Measurements from ENCODE around the gene ZNF561. TPM values are rescaled to one million over a fixed set of nuclear protein-coding genes. Genes with fewer than 3 reads are reported as not detected.
A peak's percentile ranks its signal among the peaks of the same experiment; 100 is the strongest.
"Not testable (repeated sequence)": the region's sequence is repeated elsewhere in the genome, so short reads cannot be mapped to it uniquely, and the experiment has no call there.

The ZNF561 gene
- 10 to 100 TPM; 36.7 to 47.2 (median 41.2) TPM for total RNA-seq
- total RNA-seq (2013) = 63.9 TPM
- 18.2 to 61.8 (median 39.0) reads per million in 29 experiments for total RNA-seq

- H3K36me3 Mint-ChIP-seq = peaks cover 25% of the 10 kb centered on the region
- H3K4me3 Mint-ChIP-seq = peak within 1 kb of the TSS; percentile 97 to 100 (median 97)
- H3K27me3 Mint-ChIP-seq = peaks cover 0 to 3% of the 10 kb centered on the region in 2 donors
- Histone ChIP-seq H3K9me3 (no peaks in the 10 kb centered on the region), H3K36me3 (ENCODE audit: control insufficient read depth in 2 of 2, extremely low read depth in 1 of 2, insufficient read depth in 1 of 2, low read length in 1 of 2) (peaks cover 0 to 28% of the 10 kb centered on the region in 2 donors), H3K27me3 (replicated peaks in 1 of 2; ENCODE audit: control insufficient read depth in 2 of 2, extremely low read depth in 1 of 2, insufficient read depth in 2 of 2, low read length in 1 of 2) (no peaks in the 10 kb centered on the region), H3K4me3 (ENCODE audit: control insufficient read depth in 1 of 2, extremely low read depth in 1 of 2, low read length in 1 of 2) (peak within 1 kb of the TSS; percentile 88 to 92), H3K4me1 (ENCODE audit: control insufficient read depth in 1 of 2, extremely low read depth in 1 of 2, insufficient read depth in 2 of 2, low read length in 2 of 2) (peaks cover 16 to 19% of the 10 kb centered on the region in 2 experiments), H3K27ac (ENCODE audit: low read length) (peak within 1 kb of the TSS; percentile 94)
- H3K27ac Mint-ChIP-seq = peak within 1 kb of the TSS; percentile 99 to 100
- POLR2A ChIA-PET = no interaction called here
- peaks cover 24 to 32% (median 29%) of the 10 kb centered on the region in 3 donors for H3K4me1 Mint-ChIP-seq
- DNase-seq = peak; percentile 77 to 96 (median 86)
- CTCF ChIA-PET = interaction anchor here in 1 of 2 donors (0.7 kb wide), 1 partner anchor 483 kb away, joined by 3 read pairs; no protein-coding TSS in a partner anchor
- under 1% methylated on average over 30 of the region's 33 CpGs for WGBS (ENCODE audit: insufficient coverage)
- peak; percentile 90 to 95 (median 94) for ATAC-seq (replicated peaks in 1 of 4)
- peaks cover 0 to 5% (median 4%) of the 10 kb centered on the region in 3 donors for H3K9me3 Mint-ChIP-seq
Observed at GRCh38 chr19:9621156-9622037, at the start of gene ZNF561. ZNF561 (minus strand) TSS chr19:9621232; CDS start chr19:9619456, 1,776 bp downstream.

- Mint-ChIP-seq H3K9me3 (peaks cover 24 to 42% (median 39%) of the 10 kb centered on the region in 3 donors), H3K27me3 (no peaks in the 10 kb centered on the region), H3K27ac (no peak overlapping the region), H3K4me3 (no peak overlapping the region), H3K4me1 (peaks cover 35 to 57% (median 50%) of the 10 kb centered on the region in 3 donors), H3K36me3 (peaks cover 66% of the 10 kb centered on the region)
- DNase-seq (no peak), ATAC-seq (replicated peaks in 1 of 4) (no peak)
- no CpG with 5 or more reads among the region's 2 CpGs for WGBS (ENCODE audit: insufficient coverage)
- CTCF ChIA-PET = no interaction called here
- POLR2A ChIA-PET = no interaction called here
- H3K4me1 ChIP-seq (ENCODE audit: control insufficient read depth in 1 of 2, extremely low read depth in 1 of 2, insufficient read depth in 2 of 2, low read length in 2 of 2) = no peaks in the 10 kb centered on the region
- no peak overlapping the region for H3K27ac ChIP-seq (ENCODE audit: low read length)
- peaks cover 2% of the 10 kb centered on the region for H3K9me3 ChIP-seq
- H3K27me3 ChIP-seq (replicated peaks in 1 of 2; ENCODE audit: control insufficient read depth in 2 of 2, extremely low read depth in 1 of 2, insufficient read depth in 2 of 2, low read length in 1 of 2) = no peaks in the 10 kb centered on the region
- H3K4me3 ChIP-seq (ENCODE audit: control insufficient read depth in 1 of 2, extremely low read depth in 1 of 2, low read length in 1 of 2) = no peak overlapping the region
- H3K36me3 ChIP-seq (ENCODE audit: control insufficient read depth in 2 of 2, extremely low read depth in 1 of 2, insufficient read depth in 1 of 2, low read length in 1 of 2) = peaks cover 0 to 4% of the 10 kb centered on the region in 2 donors
Observed at GRCh38 chr19:9668544-9668943, 47.5 kb upstream of the ZNF561 start.

GRCh38 chr19:9667898-9668297 lies 46.9 kb upstream of the ZNF561 start:
- Histone ChIP-seq H3K4me3 (ENCODE audit: control insufficient read depth in 1 of 2, extremely low read depth in 1 of 2, low read length in 1 of 2) (no peak overlapping the region), H3K36me3 (ENCODE audit: control insufficient read depth in 2 of 2, extremely low read depth in 1 of 2, insufficient read depth in 1 of 2, low read length in 1 of 2) (peaks cover 0 to 3% of the 10 kb centered on the region in 2 donors), H3K27ac (ENCODE audit: low read length) (no peak overlapping the region), H3K4me1 (ENCODE audit: control insufficient read depth in 1 of 2, extremely low read depth in 1 of 2, insufficient read depth in 2 of 2, low read length in 2 of 2) (no peaks in the 10 kb centered on the region), H3K9me3 (peaks cover 2% of the 10 kb centered on the region), H3K27me3 (replicated peaks in 1 of 2; ENCODE audit: control insufficient read depth in 2 of 2, extremely low read depth in 1 of 2, insufficient read depth in 2 of 2, low read length in 1 of 2) (no peaks in the 10 kb centered on the region)
- peaks cover 23 to 40% (median 37%) of the 10 kb centered on the region in 3 donors for H3K9me3 Mint-ChIP-seq
- peaks cover 36 to 53% (median 50%) of the 10 kb centered on the region in 3 donors for H3K4me1 Mint-ChIP-seq
- POLR2A ChIA-PET = interaction anchor here in 1 of 2 donors (0.8 kb wide), 1 partner anchor 24 kb away, joined by 4 read pairs; no protein-coding TSS in a partner anchor
- no peak overlapping the region for H3K4me3 Mint-ChIP-seq
- no peaks in the 10 kb centered on the region for H3K27me3 Mint-ChIP-seq
- peaks cover 64% of the 10 kb centered on the region for H3K36me3 Mint-ChIP-seq
- ATAC-seq (replicated peaks in 1 of 4) (no peak), DNase-seq (no peak)
- WGBS (ENCODE audit: insufficient coverage) = 100% methylated on average over 1 of the region's 3 CpGs
- CTCF ChIA-PET = interaction anchor here in 1 of 2 donors (0.6 kb wide), 1 partner anchor 17 kb away, joined by 5 read pairs; no protein-coding TSS in a partner anchor
- H3K27ac Mint-ChIP-seq = no peak overlapping the region

GRCh38 chr19:9658769-9659168 lies 37.7 kb upstream of the ZNF561 start:
- Mint-ChIP-seq H3K36me3 (peaks cover 50% of the 10 kb centered on the region), H3K4me1 (peaks cover 6 to 16% (median 6%) of the 10 kb centered on the region in 3 donors), H3K27me3 (no peaks in the 10 kb centered on the region), H3K4me3 (no peak overlapping the region), H3K27ac (no peak overlapping the region), H3K9me3 (peaks cover 0 to 3% (median under 1%) of the 10 kb centered on the region in 3 donors)
- POLR2A ChIA-PET = no interaction called here
- no peak overlapping the region for H3K27ac ChIP-seq (ENCODE audit: low read length)
- H3K9me3 ChIP-seq = no peaks in the 10 kb centered on the region
- no peaks in the 10 kb centered on the region for H3K4me1 ChIP-seq (ENCODE audit: control insufficient read depth in 1 of 2, extremely low read depth in 1 of 2, insufficient read depth in 2 of 2, low read length in 2 of 2)
- H3K4me3 ChIP-seq (ENCODE audit: control insufficient read depth in 1 of 2, extremely low read depth in 1 of 2, low read length in 1 of 2) = no peak overlapping the region
- DNase-seq (no peak), ATAC-seq (replicated peaks in 1 of 4) (no peak)
- CTCF ChIA-PET = interaction anchor here in 1 of 2 donors (0.5 kb wide), 1 partner anchor 137 kb away, joined by 4 read pairs; no protein-coding TSS in a partner anchor
- H3K36me3 ChIP-seq (ENCODE audit: control insufficient read depth in 2 of 2, extremely low read depth in 1 of 2, insufficient read depth in 1 of 2, low read length in 1 of 2) = peaks cover 8 to 32% of the 10 kb centered on the region in 2 donors
- no peaks in the 10 kb centered on the region for H3K27me3 ChIP-seq (replicated peaks in 1 of 2; ENCODE audit: control insufficient read depth in 2 of 2, extremely low read depth in 1 of 2, insufficient read depth in 2 of 2, low read length in 1 of 2)
- no CpG with 5 or more reads among the region's 2 CpGs for WGBS (ENCODE audit: insufficient coverage)

- H3K27me3 Mint-ChIP-seq; H3K27me3 ChIP-seq (replicated peaks in 1 of 2; ENCODE audit: control insufficient read depth in 2 of 2, extremely low read depth in 1 of 2, insufficient read depth in 2 of 2, low read length in 1 of 2); H3K4me1 ChIP-seq (ENCODE audit: control insufficient read depth in 1 of 2, extremely low read depth in 1 of 2, insufficient read depth in 2 of 2, low read length in 2 of 2); H3K27ac ChIP-seq (ENCODE audit: low read length); H3K4me3 ChIP-seq (ENCODE audit: control insufficient read depth in 1 of 2, extremely low read depth in 1 of 2, low read length in 1 of 2); CTCF ChIA-PET; ATAC-seq (replicated peaks in 1 of 4); H3K4me3 Mint-ChIP-seq; H3K9me3 ChIP-seq; POLR2A ChIA-PET; H3K27ac Mint-ChIP-seq; DNase-seq; H3K4me1 Mint-ChIP-seq: not testable (repeated sequence)
- H3K36me3 ChIP-seq (ENCODE audit: control insufficient read depth in 2 of 2, extremely low read depth in 1 of 2, insufficient read depth in 1 of 2, low read length in 1 of 2) = peaks cover 8 to 54% of the 10 kb centered on the region in 2 donors
- Mint-ChIP-seq H3K9me3 (peaks cover 8 to 24% (median 23%) of the 10 kb centered on the region in 3 donors), H3K36me3 (peaks cover 83% of the 10 kb centered on the region)
- no CpG with 5 or more reads among the region's 5 CpGs for WGBS (ENCODE audit: insufficient coverage)
Observed at GRCh38 chr19:9653066-9653555, 32.1 kb upstream of the ZNF561 start.

GRCh38 chr19:9651464-9651863 lies 30.4 kb upstream of the ZNF561 start:
- CTCF ChIA-PET = interaction anchor here in 1 of 2 donors (0.7 kb wide), 1 partner anchor 16 kb away, joined by 5 read pairs; no protein-coding TSS in a partner anchor
- H3K4me1 Mint-ChIP-seq; H3K9me3 ChIP-seq; H3K27ac Mint-ChIP-seq; H3K27ac ChIP-seq (ENCODE audit: low read length); H3K27me3 Mint-ChIP-seq; DNase-seq; POLR2A ChIA-PET; H3K4me3 ChIP-seq (ENCODE audit: control insufficient read depth in 1 of 2, extremely low read depth in 1 of 2, low read length in 1 of 2); ATAC-seq (replicated peaks in 1 of 4); H3K4me1 ChIP-seq (ENCODE audit: control insufficient read depth in 1 of 2, extremely low read depth in 1 of 2, insufficient read depth in 2 of 2, low read length in 2 of 2); H3K4me3 Mint-ChIP-seq; H3K27me3 ChIP-seq (replicated peaks in 1 of 2; ENCODE audit: control insufficient read depth in 2 of 2, extremely low read depth in 1 of 2, insufficient read depth in 2 of 2, low read length in 1 of 2): not testable (repeated sequence)
- H3K36me3 Mint-ChIP-seq = peaks cover 72% of the 10 kb centered on the region
- H3K9me3 Mint-ChIP-seq = peaks cover 8 to 24% (median 21%) of the 10 kb centered on the region in 3 donors
- 100% methylated on average over 2 of the region's 3 CpGs for WGBS (ENCODE audit: insufficient coverage)
- peaks cover 15 to 54% of the 10 kb centered on the region in 2 donors for H3K36me3 ChIP-seq (ENCODE audit: control insufficient read depth in 2 of 2, extremely low read depth in 1 of 2, insufficient read depth in 1 of 2, low read length in 1 of 2)
